Mesangial cell (primary cell): Measurements from ENCODE around the gene SCAMP1. TPM values are rescaled to one million over a fixed set of nuclear protein-coding genes. Genes with fewer than 3 reads are reported as not detected.

Source experiments
- total RNA-seq: library from RNA; depleted of rRNA; stranded (reverse); fragments of >200 nt; gene quantifications from 2 replicates; pipeline ENCODE4 v1.2.3, GENCODE V29; 2015

Gene SCAMP1, protein sequence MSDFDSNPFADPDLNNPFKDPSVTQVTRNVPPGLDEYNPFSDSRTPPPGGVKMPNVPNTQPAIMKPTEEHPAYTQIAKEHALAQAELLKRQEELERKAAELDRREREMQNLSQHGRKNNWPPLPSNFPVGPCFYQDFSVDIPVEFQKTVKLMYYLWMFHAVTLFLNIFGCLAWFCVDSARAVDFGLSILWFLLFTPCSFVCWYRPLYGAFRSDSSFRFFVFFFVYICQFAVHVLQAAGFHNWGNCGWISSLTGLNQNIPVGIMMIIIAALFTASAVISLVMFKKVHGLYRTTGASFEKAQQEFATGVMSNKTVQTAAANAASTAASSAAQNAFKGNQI
- total RNA-seq, result 18.4 and 27.5 TPM in 2 replicates

DNA sequence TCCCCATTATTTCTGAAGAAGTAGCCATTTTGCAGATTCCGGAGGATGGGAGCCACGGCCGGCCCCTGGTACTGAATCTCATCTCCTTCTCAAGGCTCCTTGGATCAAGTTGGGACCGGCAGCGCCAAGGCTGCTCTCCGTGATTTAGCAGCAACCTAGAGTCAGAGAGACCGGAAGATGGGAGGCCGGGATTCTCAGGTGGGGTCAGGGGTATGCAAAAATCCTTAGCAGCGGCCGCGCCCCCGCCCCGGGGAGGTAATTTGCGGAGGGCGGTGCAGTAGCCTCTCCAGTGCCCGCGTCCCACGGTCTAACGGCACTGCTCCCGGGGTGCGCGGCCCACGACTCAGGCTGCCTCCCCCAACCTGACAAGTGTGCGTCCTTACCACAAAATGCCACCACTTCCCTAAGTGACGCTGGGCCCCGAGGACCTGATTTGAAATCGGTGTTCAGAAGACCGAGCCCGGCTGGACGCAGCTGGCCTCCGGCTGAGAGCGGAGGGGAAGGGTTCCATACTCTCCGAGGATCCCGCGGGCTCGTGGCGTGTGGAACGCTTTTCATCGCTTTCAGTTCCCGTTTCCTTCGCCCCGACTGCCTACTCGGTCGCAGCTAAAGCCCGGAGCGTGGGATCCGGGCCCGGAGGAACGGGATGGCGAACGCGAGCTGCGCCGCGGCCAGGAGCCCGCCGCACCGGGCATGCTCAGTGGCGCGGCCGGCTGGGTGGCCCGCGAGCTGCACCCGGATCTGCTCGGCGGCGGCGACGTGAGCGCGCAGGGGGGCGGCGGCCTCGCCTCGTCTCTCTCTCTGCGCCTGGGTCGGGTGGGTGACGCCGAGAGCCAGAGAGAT lies at the start of gene SCAMP1:
SCAMP1 (plus strand) TSS at position 787 of the 843 bp plus-strand sequence; CDS start at position 842, 55 bp downstream.

Other genes with a start within 250 kb of the SCAMP1 start
- gene AP3B1, start 65.9 kb upstream of the SCAMP1 start, total RNA-seq, result 20.7 and 25.5 TPM in 2 replicates